GM19043 (cell line): Measurements from ENCODE around the gene BCAR3.
A peak's percentile ranks its signal among the peaks of the same experiment; 100 is the strongest.

Experiments
- ATAC-seq: cut with Tn5 transposase; IDR thresholded peaks from one replicate; pipeline ENCODE4 v1.9.1; 2021; ENCODE audit warnings: low read depth; ENCODE audit not compliant: unreplicated experiment

BCAR3 gene

DNA sequence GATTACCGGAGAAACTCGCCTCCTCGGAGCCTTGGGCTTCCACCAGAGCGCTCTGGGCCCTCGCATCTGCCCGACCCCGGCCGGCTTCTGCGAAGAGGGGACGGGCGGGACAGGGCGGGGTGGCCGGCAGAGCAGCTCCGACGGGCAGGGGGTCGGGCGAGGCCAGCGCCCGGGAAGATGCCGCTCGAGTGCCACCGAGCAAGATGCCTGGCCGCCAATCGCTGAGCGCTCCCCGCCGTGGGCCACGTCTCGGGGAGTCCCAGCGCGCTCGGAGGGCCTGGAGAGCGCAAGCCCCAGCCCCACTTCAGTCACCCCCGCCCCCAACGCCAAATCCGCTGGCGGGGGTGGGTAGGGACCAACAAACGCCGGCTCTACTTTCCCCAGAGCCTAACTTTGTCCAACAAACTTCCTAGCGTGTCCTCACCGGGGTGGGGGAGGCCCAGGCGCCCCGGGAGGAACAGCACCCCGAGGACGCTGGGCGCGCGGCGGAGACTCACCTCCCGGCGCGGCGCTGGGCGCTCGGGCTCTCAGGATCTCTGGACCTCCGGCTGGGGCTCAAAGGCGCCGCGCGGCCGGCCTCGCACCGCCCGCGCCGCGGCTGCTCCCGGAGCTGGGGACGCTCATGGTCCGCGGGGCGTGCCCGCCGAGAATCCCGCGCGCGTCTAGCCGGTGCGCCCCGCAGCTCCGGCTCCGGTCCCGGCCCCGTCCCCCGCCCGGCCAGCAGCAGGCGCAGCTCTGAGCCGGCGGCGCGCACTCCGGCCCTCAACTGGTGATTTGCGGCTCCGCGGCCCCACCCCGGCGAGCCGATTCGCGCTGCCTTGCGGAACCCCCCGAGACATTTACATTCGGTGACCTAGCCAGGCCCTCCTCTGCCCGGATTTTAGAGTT, at the start of gene BCAR3:
Gene BCAR3 (minus strand): TSS at position 737 of the 888 bp plus-strand sequence. CDS start 6,907 bp downstream, outside the sequence.
- ATAC-seq, result peak; percentile 56

DNA sequence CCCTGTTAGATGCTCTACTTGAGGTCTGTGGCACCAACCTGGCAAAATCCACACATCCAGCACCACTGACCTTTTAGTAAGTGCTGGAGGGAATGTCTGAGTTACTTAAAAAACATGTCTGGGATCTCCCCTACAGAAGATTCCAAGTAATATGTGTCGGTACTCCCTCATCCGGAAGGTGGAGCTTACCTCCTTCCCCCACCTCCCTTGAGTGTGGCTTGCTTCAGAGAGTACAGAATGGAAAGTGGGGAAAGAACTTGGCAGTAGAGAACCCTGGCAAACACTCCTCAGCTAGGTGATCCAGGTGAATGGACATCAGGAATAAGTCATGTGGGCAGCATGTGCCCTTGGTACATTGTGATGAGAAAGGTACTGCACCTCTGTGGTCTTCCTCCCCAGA, 49.0 kb upstream of the BCAR3 start:
- no peak for ATAC-seq

- ATAC-seq, result no peak
Measured at GRCh38 chr1:93729906-93730305, 48.3 kb upstream of the BCAR3 start.

GRCh38 chr1:93729502-93729901, 47.9 kb upstream of the BCAR3 start:
- no peak for ATAC-seq

GRCh38 chr1:93728480-93729131, 47.0 kb upstream of the BCAR3 start:
- ATAC-seq, result no peak

DNA sequence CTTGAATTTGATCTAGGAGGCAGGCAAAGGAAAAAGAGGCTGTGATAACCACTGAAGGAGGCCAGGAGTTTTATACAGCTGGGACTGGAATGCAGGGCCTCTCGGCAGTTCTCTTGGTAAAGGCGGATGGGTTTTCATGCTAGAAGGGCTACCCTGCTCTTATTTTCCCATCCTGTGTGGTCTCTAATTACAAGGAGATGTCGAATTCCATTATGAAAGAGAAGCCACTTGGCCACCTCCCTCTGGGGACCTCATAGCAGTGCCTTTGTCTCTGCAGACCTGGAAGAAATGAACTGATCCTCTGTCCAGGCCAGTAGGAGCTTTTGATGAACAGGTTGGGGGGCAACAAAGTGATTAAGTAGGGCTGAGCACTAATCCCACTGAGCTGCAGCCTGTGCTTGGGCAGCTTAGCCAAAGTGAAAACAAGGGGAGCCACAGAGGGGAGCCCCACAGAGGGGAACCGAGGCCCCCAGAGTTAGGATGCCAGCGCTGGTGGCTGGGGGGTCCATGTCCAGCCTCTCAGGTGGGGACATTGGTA, 42.2 kb upstream of the BCAR3 start:
- no peak for ATAC-seq

- ATAC-seq, result no peak
Measured at GRCh38 chr1:93723110-93723509, 41.5 kb upstream of the BCAR3 start.

DNA sequence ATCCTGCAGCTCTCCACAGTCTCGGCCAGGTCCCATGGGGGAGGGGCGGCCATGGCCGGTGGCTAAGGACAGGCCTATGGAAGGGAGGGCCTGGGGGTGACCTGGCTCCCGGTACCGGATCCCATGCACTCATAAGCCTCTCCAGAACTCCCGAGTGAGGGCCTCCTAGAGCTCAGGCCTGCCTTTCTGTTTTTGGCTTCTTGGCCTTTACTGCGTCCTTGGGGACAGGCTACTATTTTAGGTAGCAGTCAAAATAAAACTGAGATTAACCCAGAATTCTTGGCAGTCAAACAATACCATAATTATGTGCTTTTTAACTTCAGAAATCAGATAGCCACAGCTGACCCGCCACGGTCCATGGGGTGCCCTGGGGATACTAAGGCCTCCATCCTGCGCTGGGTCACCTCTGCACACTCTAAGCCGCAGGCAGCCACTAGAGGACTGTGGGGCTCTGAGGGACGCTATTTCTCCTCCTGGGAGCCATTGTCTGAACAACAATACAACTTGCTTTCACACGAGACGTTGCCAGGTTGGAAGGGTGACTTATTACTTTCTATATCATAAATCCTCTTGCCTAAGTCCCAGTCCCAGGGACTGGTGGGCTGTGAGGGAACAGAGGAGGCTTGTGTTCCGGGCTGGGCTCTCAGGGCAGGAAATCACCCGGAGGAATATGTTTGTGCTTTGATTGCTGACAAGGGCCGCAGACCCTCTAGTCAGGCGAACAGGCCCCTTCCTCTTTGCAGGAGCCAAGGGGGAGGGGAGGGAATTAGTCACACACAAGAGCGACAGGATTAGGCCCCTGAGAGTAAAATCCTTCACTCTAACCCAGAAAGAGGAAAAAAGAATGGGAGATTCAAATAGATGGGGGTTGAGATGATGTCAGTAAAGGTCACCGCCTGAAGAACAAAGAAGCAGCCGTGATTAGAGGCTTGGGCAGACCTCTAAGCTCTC, 40.7 kb upstream of the BCAR3 start:
- ATAC-seq, result no peak

DNA sequence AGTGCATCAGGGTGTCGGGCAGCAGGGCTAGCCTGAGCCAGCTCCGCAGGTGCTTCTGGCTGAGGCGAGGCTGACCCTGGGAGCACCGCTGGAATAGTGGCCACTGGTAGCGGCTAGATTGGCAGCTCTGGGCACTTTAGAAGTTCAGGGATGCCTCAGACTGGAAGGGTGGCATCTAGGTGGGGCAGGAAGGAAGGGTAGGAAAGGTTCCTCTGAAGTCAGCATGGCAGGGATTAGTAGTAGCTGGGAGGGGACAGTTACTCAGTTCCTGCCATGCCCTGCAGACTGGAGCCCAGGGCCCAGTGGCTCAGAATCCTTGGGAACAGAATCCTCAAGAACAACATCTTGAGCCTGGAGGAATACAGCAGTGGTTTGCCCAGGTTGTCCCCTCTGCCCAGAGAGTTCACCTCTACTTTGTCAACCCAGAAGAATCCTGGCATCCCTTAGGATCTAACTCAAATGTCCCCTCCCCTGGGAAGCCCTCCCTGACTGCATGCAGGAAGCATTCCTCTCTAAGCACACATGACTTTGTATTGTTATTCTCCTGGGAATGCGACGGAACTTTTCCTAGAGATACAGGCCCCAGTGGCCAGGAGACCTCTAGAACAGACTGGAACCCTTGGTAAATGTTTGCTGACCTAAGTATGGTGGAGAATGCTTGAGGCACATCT, 39.5 kb upstream of the BCAR3 start:
- ATAC-seq, result no peak

- no peak for ATAC-seq
Measured at GRCh38 chr1:93717640-93718039, 36.0 kb upstream of the BCAR3 start.

- no peak for ATAC-seq
Measured at GRCh38 chr1:93716941-93717368, 35.3 kb upstream of the BCAR3 start.

DNA sequence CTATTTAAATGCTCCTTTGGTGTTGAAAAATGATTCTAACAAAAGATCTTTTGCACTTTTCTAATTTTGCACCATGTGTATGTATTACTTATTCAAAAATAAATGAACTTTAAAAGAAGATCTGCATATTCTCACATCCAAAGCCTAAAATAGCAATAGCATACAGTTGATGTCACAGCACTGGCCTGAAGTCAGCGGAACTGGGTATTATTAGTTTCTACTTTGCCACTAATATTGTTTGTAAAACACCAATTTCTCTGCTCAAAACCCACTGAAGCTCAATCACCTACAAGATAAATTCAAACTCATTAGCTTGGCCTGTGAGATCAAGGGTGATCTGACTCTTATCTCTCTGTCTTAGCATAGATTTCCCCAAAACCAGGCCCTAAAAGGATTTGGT, 34.5 kb upstream of the BCAR3 start:
- no peak for ATAC-seq

- ATAC-seq, result no peak
Measured at GRCh38 chr1:93715529-93716126, 34.0 kb upstream of the BCAR3 start.

- no peak for ATAC-seq
Measured at GRCh38 chr1:93714356-93714755, 32.7 kb upstream of the BCAR3 start.

- no peak for ATAC-seq
Measured at GRCh38 chr1:93713341-93713740, 31.7 kb upstream of the BCAR3 start.

DNA sequence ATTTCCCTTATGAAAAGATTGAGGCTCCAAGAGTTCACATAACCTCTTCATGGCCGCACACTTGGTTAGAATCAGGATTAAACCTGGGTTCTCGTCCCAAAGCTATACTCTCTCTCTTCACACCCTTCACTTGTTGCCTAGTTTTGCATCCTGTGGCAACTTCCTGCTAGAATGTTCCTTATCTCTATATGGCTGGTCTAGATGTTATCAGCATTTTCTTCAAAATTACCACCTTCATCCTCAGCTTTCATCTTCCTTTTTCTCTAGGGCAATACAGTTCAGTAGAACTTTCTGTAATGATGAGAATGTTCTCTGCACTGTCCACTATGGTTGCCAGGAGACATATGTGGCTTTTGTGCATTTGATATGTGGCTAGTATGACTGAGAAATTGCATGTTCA, 31.1 kb upstream of the BCAR3 start:
- ATAC-seq, result no peak

DNA sequence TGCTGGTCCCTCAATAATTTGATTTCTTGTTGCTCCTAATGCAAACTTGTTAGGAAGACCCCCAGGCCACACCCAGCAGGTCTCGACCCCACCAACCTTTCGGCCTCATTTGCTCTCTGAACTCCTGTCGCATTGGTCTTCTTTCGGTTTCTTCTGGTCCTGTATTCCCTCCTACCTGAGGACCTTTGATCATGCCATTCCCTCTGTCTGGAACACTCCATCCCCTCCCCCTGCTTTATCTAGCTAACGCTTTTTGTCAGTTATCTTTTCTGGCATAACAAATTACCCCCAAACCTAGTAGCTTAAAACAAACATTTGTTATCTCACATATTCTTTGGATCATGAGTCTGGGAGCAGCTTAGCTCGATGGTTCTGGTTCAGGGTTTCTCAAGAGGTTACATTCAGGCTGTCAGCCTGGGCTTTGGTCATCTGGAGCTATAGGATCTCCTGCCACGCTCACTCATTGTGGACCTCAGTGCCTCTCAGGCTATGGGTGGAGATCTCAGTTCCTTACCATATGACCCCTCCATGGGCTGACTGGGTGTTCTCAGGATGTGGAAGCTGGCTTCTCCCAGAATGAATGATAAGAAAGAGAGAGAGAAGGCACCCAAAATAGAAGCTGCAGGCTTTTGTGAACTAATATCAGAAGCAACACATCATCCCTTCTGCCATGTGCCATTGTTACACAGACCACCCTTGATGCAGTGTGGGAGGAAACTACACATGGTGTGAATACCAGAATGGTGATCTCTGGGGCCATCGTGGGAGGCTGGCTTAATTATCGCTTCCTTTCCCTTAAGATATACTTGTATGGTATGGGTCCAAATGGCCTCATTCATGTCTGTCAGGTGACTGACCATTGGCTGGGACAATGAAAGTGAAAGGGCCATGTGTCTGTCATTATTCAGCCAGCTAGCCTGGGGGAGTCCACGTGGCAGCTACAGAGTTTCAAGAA, 29.1 kb upstream of the BCAR3 start:
- no peak for ATAC-seq

DNA sequence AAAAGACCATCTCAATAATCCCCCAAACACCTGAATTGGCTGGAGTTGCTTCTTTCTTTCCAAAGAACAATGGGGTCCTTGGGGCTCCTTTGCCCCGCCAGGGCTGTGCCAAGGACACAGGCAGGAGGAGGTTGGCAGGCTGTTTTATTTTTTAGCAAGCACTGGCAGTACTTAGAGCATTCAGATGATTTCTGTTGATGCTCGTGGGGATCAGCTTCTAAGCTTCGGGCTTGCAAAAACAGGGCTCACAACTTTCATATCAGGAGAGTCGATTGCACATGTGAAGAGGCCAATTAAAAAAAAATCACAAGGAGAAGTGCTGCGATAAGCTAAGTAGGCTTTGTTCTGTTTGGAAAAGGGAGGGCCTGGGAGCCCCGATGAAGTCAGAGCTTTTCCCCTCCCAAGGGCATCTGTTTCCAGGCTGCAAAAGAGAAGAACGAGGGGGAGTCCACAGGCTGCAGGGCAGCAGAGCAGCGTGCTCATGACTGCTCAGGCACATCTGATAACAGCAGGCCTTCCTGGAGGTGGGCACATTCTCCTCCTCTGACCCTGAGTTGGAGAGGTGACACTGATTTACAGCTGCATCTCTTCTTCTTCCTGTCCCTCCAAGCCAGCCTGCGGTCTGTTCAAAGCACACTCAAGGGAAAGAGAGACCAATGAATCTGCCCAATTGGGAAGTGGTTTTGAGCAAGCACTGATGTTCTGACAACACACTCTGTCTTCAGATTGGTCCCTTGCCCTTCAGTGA, 27.3 kb upstream of the BCAR3 start:
- no peak for ATAC-seq
